DOHH2 (cell line): ENCODE data around the gene TIMM17B.

Source experiments
- H3F3A ChIP-seq: fragments of 200-600 bp; sonication (generic), shearing (Covaris generic); 2 replicates; pipeline ENCODE4 v1.6.0; 2016; ENCODE audit warnings: antibody characterized with exemption, mild to moderate bottlenecking; ENCODE audit not compliant: control insufficient read depth, insufficient read depth
- H3K27ac ChIP-seq: fragments of 200-600 bp; sonication (generic); 2 replicates; pipeline ENCODE4 v1.5.1; 2014; ENCODE audit warnings: low read depth, mild to moderate bottlenecking, low read length, moderate library complexity
- H3K27me3 ChIP-seq: fragments of 200-600 bp; sonication (generic); 2 replicates; pipeline ENCODE4 v1.6.1; 2014; ENCODE audit warnings: mild to moderate bottlenecking, low read length, mixed read lengths; ENCODE audit not compliant: control insufficient read depth
- H3K36me3 ChIP-seq: fragments of 200-600 bp; sonication (generic); 2 replicates; pipeline ENCODE4 v1.6.1; 2014; ENCODE audit warnings: mild to moderate bottlenecking, low read length, moderate library complexity, mixed read lengths; ENCODE audit not compliant: control insufficient read depth
- H3K4me1 ChIP-seq: fragments of 200-600 bp; sonication (generic); 2 replicates; pipeline ENCODE4 v1.6.1; 2014; ENCODE audit warnings: mild to moderate bottlenecking, low read length, mixed read lengths; ENCODE audit not compliant: control insufficient read depth
- H3K4me2 ChIP-seq: fragments of 200-600 bp; sonication (generic); 2 replicates; pipeline ENCODE4 v1.6.0; 2014; ENCODE audit warnings: mild to moderate bottlenecking, low read length, moderate library complexity
- H3K4me3 ChIP-seq: fragments of 200-600 bp; sonication (generic); 2 replicates; pipeline ENCODE4 v1.5.1; 2014; ENCODE audit warnings: mild to moderate bottlenecking, low read length, mixed read lengths
- H3K79me2 ChIP-seq: fragments of 200-600 bp; sonication (generic); 2 replicates; pipeline ENCODE4 v1.6.1; 2014; ENCODE audit warnings: mild to moderate bottlenecking, low read length, mixed read lengths; ENCODE audit not compliant: control insufficient read depth
- H3K9me2 ChIP-seq: fragments of 200-600 bp; sonication (generic); replicated peaks from 2 replicates; pipeline ENCODE4 v1.6.1; 2014; ENCODE audit warnings: mild to moderate bottlenecking, low read length, mixed read lengths; ENCODE audit not compliant: control insufficient read depth
- H3K9me3 ChIP-seq: fragments of 200-600 bp; sonication (generic); 2 replicates; pipeline ENCODE4 v1.6.1; 2014; ENCODE audit warnings: antibody characterized with exemption, low read length, mixed read lengths; ENCODE audit not compliant: control insufficient read depth, insufficient read depth
- H4K20me1 ChIP-seq: fragments of 200-600 bp; sonication (generic); 2 replicates; pipeline ENCODE4 v1.6.0; 2014; ENCODE audit warnings: low read depth, mild to moderate bottlenecking, antibody characterized with exemption, low read length, moderate library complexity; ENCODE audit not compliant: control insufficient read depth, insufficient read depth
- EZH2phosphoT487 ChIP-seq: fragments of 200-600 bp; sonication (generic); IDR thresholded peaks from 2 replicates; pipeline ENCODE4 v1.6.1; 2017; ENCODE audit warnings: borderline replicate concordance, mild to moderate bottlenecking, antibody characterized with exemption, low read length, moderate library complexity, mixed read lengths
- TF ChIP-seq, protein P1 (sequence below): fragments of 200-600 bp; sonication (generic); IDR thresholded peaks from one replicate; pipeline ENCODE4 v1.5.1; 2014; ENCODE audit warnings: antibody characterized with exemption, mild to moderate bottlenecking, low read depth, low read length; ENCODE audit not compliant: poor library complexity, severe bottlenecking

Gene TIMM17B

DNA sequence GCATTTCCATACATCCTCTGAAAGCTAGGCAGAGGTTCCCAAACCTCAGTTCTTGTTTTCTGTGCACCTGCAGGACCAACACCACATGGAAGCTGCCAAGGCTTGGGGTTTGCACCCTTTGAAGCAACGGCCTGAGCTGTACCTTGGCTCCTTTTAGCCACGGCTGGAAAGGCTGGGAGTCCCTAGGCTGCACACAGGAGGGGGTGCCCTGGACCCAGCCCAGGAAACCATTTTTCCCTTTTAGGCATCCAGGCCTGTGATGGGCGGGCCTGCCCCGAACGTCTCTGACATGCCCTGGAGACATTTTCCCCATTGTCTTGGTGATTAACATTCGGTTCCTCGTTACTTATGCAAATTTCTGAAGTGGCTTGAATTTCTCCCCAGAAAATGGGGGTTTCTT lies 44.7 kb downstream of the TIMM17B start:
- no peaks in the 10 kb centered on the region for H3K27me3 ChIP-seq
- H3K79me2 ChIP-seq, result no peaks in the 10 kb centered on the region
- H3K4me1 ChIP-seq, result no peaks in the 10 kb centered on the region
- H3F3A ChIP-seq, result no peaks in the 10 kb centered on the region
- no peaks in the 10 kb centered on the region for H3K9me3 ChIP-seq
- H3K9me2 ChIP-seq, result no peaks in the 10 kb centered on the region
- H3K36me3 ChIP-seq, result no peaks in the 10 kb centered on the region
- no peak for TF ChIP-seq EZH2phosphoT487
- TF ChIP-seq, protein P1, sequence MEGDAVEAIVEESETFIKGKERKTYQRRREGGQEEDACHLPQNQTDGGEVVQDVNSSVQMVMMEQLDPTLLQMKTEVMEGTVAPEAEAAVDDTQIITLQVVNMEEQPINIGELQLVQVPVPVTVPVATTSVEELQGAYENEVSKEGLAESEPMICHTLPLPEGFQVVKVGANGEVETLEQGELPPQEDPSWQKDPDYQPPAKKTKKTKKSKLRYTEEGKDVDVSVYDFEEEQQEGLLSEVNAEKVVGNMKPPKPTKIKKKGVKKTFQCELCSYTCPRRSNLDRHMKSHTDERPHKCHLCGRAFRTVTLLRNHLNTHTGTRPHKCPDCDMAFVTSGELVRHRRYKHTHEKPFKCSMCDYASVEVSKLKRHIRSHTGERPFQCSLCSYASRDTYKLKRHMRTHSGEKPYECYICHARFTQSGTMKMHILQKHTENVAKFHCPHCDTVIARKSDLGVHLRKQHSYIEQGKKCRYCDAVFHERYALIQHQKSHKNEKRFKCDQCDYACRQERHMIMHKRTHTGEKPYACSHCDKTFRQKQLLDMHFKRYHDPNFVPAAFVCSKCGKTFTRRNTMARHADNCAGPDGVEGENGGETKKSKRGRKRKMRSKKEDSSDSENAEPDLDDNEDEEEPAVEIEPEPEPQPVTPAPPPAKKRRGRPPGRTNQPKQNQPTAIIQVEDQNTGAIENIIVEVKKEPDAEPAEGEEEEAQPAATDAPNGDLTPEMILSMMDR, result no peak
- H3K27ac ChIP-seq, result no peak overlapping the region
- no peak overlapping the region for H3K4me3 ChIP-seq
- no peaks in the 10 kb centered on the region for H4K20me1 ChIP-seq
- no peak overlapping the region for H3K4me2 ChIP-seq

DNA sequence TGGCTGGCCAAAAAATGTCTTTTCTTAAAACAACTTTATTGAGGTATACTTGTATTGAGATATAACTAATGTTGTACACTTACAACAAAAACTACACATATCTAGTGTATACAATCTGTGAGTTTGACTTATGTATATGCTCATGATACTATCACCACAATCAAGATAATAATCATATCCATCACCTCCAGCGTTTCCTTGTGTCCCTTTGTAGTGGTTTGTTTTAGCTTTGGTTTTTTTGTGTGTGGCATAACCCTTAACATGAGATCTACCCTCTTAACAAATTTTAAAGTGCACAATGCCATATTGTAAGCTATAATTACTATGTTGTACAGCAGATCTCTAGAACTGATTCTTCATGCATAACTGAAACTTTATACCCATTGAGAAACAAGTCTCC lies 48.7 kb downstream of the TIMM17B start:
- no peak overlapping the region for H3K4me2 ChIP-seq
- H3K27ac ChIP-seq, result no peak overlapping the region
- H3K27me3 ChIP-seq, result no peaks in the 10 kb centered on the region
- no peaks in the 10 kb centered on the region for H3K79me2 ChIP-seq
- no peak for TF ChIP-seq EZH2phosphoT487
- TF ChIP-seq, protein P1, result no peak
- H3K9me3 ChIP-seq, result no peaks in the 10 kb centered on the region
- no peak overlapping the region for H3K4me3 ChIP-seq
- no peaks in the 10 kb centered on the region for H3K36me3 ChIP-seq
- H3K4me1 ChIP-seq, result no peaks in the 10 kb centered on the region
- no peaks in the 10 kb centered on the region for H3K9me2 ChIP-seq
- no peaks in the 10 kb centered on the region for H3F3A ChIP-seq
- H4K20me1 ChIP-seq, result no peaks in the 10 kb centered on the region
